ENCODE measurements around the gene CRK.
"Not testable (repeated sequence)": the region's sequence is repeated elsewhere in the genome, so short reads cannot be mapped to it uniquely, and the experiment has no call there.

Gene CRK

DNA sequence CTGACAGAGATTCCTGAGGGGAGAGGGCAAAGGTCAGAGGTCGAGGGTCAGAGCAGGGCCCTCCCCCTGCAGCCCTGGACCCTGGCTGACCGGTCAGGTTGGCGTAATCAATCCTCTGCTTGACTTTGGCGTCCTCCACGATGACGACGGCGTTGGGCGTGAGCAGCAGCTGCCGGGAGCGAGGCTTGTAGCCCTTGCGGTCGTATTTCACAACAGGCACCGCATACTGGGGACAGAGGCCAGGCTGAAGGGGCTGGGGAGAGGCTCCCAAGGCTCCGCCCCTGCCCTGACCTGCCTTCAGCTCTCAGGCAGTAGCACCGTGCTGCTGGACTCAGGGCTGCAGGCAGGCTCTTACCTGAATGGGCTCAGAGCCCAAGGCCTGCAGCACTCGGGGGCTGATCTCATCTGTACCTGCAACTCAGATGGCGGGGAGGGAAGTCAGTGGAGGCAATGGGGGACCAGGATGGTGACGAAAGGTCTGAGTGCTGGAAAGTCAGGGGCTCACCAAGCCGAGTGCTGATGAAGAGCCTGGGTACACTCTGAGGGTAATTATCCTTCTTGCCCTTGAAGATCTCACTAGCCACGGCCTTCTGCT lies 12.0 kb upstream of the CRK start:
- no peak for DNase-seq (ENCODE audit: low spot score)

- no peak for DNase-seq (ENCODE audit: low spot score)
Measured at GRCh38 chr17:1467258-1467657, 11.2 kb upstream of the CRK start.

DNA sequence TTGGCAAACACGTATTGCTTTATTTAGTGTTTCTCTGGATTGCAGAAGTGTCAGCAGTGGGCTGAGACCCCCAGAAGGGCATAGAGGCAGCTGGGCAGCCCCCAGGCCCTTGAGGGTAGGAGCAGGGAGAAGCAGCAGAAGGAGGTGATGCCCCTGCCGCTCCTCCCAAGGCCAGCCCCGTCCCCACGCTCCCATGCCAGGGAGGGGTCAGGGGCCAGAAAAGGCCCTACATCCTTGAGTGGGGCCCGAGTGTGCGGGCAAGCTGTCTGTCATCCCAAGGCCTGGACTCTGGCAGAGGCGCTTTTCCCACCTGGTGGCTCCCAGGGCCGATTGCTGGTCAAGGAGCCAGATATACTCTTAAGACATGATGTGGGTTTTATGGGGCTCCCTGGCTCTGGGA lies 8.2 kb upstream of the CRK start:
- no peak for DNase-seq (ENCODE audit: low spot score)

GRCh38 chr17:1462164-1463112 lies 6.4 kb upstream of the CRK start:
- DNase-seq (ENCODE audit: low spot score), result no peak

GRCh38 chr17:1461198-1461944 lies 5.3 kb upstream of the CRK start:
- DNase-seq (ENCODE audit: low spot score), result no peak

GRCh38 chr17:1460233-1460632 lies 4.2 kb upstream of the CRK start:
- DNase-seq (ENCODE audit: low spot score), result no peak

GRCh38 chr17:1455291-1455796 lies 688 bp downstream of the CRK start:
- peak; percentile 80 for DNase-seq (ENCODE audit: low spot score)

DNA sequence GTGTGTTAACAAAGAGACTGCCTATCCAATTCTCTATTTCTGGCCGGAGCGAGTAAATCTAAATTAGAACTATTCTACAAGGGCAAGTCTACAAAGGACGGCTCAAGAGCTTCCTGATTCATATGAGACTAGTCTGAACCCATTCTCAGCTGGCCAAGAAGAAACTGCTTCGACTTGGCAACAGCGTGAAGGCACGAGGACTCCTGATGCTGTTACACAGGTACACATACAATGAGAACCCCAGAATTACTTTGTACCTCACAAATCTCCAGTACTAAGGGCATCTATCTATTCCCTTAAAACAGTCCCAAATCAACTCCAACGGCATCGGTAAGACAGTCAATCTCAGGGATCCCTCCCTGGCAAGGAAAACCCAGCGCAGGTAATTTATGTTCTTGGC lies 1.5 kb downstream of the CRK start:
- no peak for DNase-seq (ENCODE audit: low spot score)

DNA sequence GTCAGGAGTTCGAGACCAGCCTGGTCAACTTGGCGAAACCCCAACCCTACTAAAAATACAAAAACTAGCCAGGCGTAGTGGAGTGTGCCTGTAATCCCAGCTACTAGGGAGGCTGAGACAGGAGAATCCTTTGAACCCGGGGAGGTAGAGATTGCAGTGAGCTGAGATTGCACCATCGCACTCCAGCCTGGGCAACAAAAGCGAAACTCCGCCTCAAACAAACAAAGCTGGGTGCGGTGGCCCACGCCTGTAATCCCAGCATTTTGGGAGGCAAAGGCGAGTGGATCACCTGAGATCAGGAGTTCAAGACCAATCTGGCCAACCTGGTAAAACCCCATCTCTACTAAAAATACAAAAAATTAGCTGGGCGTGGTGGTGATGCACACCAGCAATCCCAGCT lies 2.3 kb downstream of the CRK start:
- not testable (repeated sequence) for DNase-seq (ENCODE audit: low spot score)

DNA sequence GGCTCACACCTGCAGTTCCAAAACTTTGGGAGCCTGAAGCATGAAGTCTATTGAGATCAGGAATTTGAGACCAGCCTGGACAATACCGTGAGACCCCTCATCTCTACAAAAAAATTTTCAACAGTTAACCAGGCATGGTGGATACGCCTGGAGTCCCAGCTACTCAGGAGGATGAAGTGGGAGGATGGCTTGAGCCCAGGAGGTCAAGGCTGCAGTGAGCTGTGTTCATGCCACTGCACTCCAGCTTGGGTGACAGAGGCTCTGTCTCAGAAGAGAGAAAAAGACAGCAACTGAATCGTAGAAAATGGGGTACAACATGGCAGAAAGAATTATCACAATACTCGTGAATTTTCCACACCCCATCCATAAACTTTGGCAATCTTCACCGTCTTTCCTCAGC lies 3.2 kb downstream of the CRK start:
- DNase-seq (ENCODE audit: low spot score), result no peak

GRCh38 chr17:1450261-1450660 lies 5.8 kb downstream of the CRK start:
- not testable (repeated sequence) for DNase-seq (ENCODE audit: low spot score)

DNA sequence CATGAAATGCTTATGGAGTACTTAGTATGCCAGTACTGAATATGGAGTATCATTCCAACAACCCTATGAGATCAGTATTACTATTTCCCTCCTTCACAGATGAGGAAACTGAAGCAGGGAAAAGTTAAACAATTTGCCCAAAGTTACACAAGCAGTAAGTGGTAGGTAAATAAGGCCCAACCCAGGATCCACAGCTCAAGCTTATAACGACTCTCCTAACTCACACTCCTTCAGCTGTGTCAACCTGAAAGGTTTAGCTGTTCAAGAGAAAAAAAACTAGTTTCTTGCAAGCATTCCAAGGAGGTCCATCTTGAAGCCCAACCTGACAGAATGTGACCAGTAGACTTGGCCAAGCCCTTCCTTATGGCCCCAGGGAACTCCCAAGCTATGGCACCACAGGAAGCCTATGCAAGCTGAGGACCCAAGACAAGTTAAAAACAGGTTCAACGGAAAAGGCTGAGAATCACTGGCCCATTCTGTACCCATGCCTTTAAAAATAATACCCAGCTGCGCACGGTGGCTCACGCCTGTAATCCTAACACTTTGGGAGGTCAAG lies 6.5 kb downstream of the CRK start:
- DNase-seq (ENCODE audit: low spot score), result no peak

GRCh38 chr17:1447052-1447451 lies 9.0 kb downstream of the CRK start:
- no peak for DNase-seq (ENCODE audit: low spot score)

GRCh38 chr17:1446201-1446600 lies 9.8 kb downstream of the CRK start:
- no peak for DNase-seq (ENCODE audit: low spot score)

DNA sequence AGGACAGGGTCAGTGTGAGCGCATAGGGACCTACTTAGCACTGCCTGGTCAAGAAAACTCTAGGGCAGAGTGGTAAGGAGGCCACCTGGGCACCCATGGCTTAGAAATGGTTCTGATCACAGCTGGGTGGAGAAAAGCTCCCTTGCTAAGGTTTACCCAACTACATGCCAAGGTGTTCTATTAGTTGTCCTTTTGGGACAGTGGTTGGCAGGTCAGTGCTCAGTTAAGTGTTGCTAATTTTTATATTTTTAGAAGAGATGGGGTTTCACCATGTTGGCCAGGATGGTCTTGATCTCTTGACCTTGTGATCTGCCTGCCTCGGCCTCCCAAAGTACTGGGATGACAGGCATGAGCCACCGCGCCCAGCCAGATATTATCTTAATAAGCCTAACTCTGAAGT lies 10.3 kb downstream of the CRK start:
- not testable (repeated sequence) for DNase-seq (ENCODE audit: low spot score)

- not testable (repeated sequence) for DNase-seq (ENCODE audit: low spot score)
Measured at GRCh38 chr17:1442721-1443120, 13.3 kb downstream of the CRK start.

- DNase-seq (ENCODE audit: low spot score), result no peak
Measured at GRCh38 chr17:1442187-1442586, 13.8 kb downstream of the CRK start.

DNA sequence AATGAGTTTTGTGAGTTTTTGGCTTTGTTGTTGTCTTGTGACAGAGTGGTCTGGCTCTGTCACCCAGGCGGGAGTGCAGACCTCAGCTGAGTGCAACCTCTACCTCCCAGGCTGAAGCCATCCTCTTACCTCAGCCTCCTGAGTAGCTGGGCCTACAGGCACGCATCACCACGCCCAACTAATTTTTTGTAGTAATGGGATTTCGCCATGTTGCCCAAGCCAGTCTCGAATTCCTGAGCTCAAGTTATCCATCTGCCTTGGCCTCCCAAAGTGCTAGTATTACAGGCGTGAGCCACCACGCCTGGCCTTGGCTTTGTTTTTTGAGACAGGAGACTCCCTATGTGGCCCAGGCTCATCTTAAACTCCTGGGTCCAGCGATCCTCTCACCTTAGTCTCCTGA lies 15.1 kb downstream of the CRK start:
- DNase-seq (ENCODE audit: low spot score), result no peak

DNA sequence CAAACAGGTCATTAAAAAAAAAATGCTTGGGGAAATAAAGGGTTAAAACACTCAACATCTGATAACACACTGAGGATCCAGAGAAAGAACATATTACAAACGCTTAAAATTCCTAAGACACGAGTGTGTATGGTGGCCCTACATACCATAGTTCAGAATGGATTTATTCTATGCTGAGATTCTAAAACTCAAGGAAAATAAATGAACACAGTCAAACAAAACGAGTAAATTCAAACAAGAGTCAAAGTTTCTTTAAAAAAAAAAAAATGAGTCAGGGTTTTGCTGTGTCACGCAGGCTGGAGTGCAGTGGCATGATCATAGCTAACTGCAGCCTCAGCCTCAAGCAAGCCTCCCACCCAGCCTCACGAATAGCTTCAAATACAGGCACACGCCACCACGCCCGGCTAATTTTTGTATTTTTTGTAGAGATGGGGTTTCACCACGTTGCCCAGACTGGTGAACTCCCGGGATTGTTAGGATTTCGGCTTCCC lies 17.4 kb downstream of the CRK start:
- DNase-seq (ENCODE audit: low spot score), result no peak

DNA sequence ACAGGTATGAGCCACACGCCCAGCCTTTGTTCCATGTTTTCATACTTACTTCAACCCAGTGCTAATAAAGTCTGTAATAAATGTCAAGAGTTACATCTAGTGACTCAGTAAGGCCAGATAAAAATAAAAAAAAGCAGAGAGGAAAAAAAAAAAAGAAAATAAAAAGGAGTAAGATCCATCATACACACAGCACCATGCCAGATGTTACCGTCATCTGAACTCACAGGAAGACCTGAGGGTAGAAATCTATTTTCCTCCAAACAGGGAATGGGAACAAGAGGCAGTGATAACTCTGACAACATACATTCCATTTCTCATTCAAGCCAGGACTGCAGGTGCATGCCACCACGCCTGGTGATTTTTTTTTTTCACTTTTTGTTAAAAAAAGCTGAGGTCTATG lies 20.7 kb downstream of the CRK start:
- DNase-seq (ENCODE audit: low spot score), result no peak

DNA sequence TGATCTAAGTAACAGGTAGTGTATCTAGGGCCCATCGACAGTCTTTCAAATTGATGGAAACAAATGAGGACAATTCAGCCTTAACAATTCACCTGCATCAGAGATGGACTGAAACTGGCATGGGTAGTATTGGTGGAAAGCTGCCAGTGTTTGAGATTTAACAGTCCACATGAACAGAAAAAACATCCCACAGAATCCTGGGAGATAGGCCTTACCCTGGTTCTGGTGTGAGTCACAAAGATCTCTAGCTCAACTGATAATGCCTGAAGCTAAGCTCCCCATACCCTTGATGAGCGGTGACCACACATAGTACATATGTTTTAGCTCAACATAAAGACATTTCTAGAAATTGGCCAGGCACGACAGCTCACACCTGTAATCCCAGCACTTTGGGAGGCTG lies 21.9 kb downstream of the CRK start:
- DNase-seq (ENCODE audit: low spot score), result no peak

DNA sequence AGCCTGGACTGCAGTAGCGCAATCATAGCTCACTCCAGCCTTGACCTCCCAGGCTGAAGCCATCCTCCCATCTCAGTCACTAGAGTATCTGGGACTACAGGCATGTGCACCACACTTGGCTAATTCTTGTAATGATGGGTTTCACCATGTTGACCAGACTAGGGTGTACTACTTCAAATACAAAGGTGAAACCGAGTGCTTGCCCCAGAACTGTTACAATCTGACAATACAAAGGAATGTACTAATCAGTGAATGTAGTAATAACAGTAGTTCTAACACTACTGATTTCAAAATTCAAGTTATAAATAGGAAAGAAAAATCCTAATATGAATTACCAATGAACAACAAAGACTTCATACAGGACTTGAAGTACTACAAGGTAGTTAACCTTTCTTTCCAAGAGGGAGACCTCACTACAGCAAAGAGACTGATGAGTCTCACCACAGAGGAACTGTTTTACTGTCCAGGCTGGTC lies 24.4 kb downstream of the CRK start:
- no peak for DNase-seq (ENCODE audit: low spot score)

All from COLO829 (cell line).